ENCODE data around the gene NUP98.

- TF ChIP-seq POLR2A (IDR thresholded peaks at IDR 0.05) = no peak
- TF ChIP-seq CTCF (IDR thresholded peaks at IDR 0.05) = no peak
Observed at GRCh38 chr11:3684129-3684818, 113.1 kb downstream of the NUP98 start.

Measured in right lobe of liver (tissue), 4 donors.